KOPT-K1 (cell line): Measurements from ENCODE around the gene OGA.
"Not testable (repeated sequence)": the region's sequence is repeated elsewhere in the genome, so short reads cannot be mapped to it uniquely, and the experiment has no call there.

Experiments
- H3K27ac ChIP-seq: fragments of 200-600 bp; sonication (generic); 2 replicates; pipeline ENCODE4 v1.5.1; 2016; ENCODE audit warnings: antibody characterized with exemption, mild to moderate bottlenecking, low read depth, low read length; ENCODE audit not compliant: poor library complexity, severe bottlenecking
- H3K36me3 ChIP-seq: fragments of 200-600 bp; sonication (generic); 2 replicates; pipeline ENCODE4 v1.5.1; 2017; ENCODE audit warnings: antibody characterized with exemption, mild to moderate bottlenecking, low read length, moderate library complexity; ENCODE audit not compliant: insufficient read depth
- H3K9me3 ChIP-seq: fragments of 200-600 bp; sonication (generic); 2 replicates; pipeline ENCODE4 v1.5.1; 2017; ENCODE audit warnings: antibody characterized with exemption, low read length, mild to moderate bottlenecking; ENCODE audit not compliant: insufficient read depth, poor library complexity, severe bottlenecking

The OGA gene

GRCh38 chr10:101789686-101790085 is 28.6 kb downstream of the OGA start:
- Histone ChIP-seq H3K9me3 (no peaks in the 10 kb centered on the region), H3K27ac (no peak overlapping the region), H3K36me3 (peaks cover 98% of the 10 kb centered on the region)

DNA sequence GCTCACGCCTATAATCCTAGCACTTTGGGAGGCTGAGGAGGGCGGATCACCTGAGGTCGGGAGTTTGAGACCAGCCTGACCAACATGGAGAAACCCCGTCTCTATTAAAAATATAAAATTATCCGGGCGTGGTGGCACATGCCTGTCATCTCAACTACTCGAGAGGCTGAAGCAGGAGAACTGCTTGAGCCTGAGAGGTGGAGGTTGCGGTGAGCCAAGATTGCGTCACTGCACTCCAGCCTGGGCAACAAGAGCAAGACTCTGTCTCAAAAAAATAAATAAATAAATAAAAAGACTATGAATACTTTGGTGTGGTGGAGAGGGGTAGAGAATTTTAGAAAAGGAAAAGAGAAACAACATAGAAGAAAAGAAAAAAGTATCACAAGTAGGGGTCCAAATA is 29.0 kb downstream of the OGA start:
- not testable (repeated sequence) for H3K27ac ChIP-seq, H3K9me3 ChIP-seq
- H3K36me3 ChIP-seq: peaks cover 93% of the 10 kb centered on the region

DNA sequence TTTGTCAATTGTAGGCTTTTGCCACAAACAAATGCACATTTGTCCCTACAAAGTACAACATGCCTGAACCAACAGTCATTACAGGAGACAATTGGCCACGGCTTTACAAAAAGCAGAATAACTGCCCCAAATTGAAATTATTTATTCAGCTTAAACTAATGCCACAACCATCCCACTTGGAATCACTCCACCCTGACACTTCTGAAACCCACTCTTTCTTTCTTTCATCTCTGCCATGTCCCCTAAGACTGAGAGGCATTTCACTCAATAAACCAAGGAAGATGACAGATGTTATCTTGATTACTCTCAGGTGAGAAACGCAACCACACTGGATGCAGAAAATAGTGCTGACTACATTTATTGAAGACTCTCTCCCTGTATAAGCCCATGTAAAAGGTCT is 32.4 kb downstream of the OGA start:
- Histone ChIP-seq H3K27ac (no peak overlapping the region), H3K36me3 (peaks cover 61% of the 10 kb centered on the region), H3K9me3 (no peaks in the 10 kb centered on the region)

- Histone ChIP-seq H3K36me3 (peaks cover 48% of the 10 kb centered on the region), H3K9me3 (no peaks in the 10 kb centered on the region), H3K27ac (no peak overlapping the region)
Measured at GRCh38 chr10:101784558-101784957, 33.7 kb downstream of the OGA start.

DNA sequence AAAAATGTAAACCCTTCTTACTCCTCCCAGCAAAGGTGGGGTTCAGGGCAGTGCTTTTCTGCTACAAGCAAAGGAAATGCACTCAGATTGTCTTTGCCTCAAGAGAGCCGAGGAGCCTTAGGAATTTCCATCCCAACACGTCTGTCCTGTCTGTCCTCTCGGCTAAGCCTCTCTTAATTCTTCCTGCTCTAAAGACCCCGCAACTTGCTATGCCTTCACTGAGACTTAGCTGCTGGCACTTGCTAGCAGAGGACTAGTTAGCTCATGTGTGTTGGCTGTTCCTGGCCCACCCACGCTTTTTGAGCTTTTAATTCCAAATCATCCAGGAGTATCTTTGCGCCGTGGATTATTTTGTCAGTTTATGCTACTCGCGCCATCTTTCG is 34.5 kb downstream of the OGA start:
- H3K9me3 ChIP-seq: no peaks in the 10 kb centered on the region
- peaks cover 40% of the 10 kb centered on the region for H3K36me3 ChIP-seq
- peak overlapping the region; percentile 71 for H3K27ac ChIP-seq

GRCh38 chr10:101782811-101783735 is 35.2 kb downstream of the OGA start, which contains the start of gene NPM3:
Gene NPM3 (minus strand): TSS chr10:101783446. CDS start chr10:101783390, 56 bp downstream.
- peak within 1 kb of the TSS; percentile 71 for H3K27ac ChIP-seq

GRCh38 chr10:101781984-101782810 is 36.0 kb downstream of the OGA start:
- Histone ChIP-seq H3K27ac (peak overlapping the region; percentile 71), H3K36me3 (peaks cover 30% of the 10 kb centered on the region), H3K9me3 (no peaks in the 10 kb centered on the region)

More at GRCh38 chr10:101782811-101783735, 35.2 kb downstream of the OGA start, which contains the start of gene NPM3:
- Histone ChIP-seq H3K9me3 (no peaks in the 10 kb centered on the region), H3K36me3 (peaks cover 33% of the 10 kb centered on the region)

DNA sequence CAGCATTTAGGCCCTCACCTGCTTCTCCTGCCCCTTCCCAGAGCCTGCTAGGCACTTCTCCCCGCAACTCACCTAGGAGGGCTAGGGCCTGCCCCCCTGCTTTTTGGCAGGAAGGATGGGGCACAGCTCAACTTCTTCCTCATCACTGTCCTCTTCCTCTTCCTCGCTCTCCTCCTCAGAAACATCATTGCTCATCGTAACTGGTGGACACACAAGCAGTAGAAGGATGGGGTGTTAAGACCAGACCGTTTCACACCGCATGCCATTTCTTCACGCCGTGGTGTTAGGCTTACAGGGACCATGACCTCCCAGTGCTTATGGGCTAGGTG is 36.6 kb downstream of the OGA start:
- H3K36me3 ChIP-seq: peaks cover 24% of the 10 kb centered on the region

GRCh38 chr10:101780818-101781654 is 37.2 kb downstream of the OGA start:
- H3K36me3 ChIP-seq: peaks cover 18% of the 10 kb centered on the region
- no peak overlapping the region for H3K27ac ChIP-seq
- H3K9me3 ChIP-seq: no peaks in the 10 kb centered on the region

More for the DNA sequence above, 36.6 kb downstream of the OGA start:
- no peaks in the 10 kb centered on the region for H3K9me3 ChIP-seq
- H3K27ac ChIP-seq: no peak overlapping the region

GRCh38 chr10:101780187-101780817 is 37.9 kb downstream of the OGA start:
- Histone ChIP-seq H3K9me3 (no peaks in the 10 kb centered on the region), H3K27ac (no peak overlapping the region), H3K36me3 (peaks cover 11% of the 10 kb centered on the region; the same call in 1 of the 2 replicates)

DNA sequence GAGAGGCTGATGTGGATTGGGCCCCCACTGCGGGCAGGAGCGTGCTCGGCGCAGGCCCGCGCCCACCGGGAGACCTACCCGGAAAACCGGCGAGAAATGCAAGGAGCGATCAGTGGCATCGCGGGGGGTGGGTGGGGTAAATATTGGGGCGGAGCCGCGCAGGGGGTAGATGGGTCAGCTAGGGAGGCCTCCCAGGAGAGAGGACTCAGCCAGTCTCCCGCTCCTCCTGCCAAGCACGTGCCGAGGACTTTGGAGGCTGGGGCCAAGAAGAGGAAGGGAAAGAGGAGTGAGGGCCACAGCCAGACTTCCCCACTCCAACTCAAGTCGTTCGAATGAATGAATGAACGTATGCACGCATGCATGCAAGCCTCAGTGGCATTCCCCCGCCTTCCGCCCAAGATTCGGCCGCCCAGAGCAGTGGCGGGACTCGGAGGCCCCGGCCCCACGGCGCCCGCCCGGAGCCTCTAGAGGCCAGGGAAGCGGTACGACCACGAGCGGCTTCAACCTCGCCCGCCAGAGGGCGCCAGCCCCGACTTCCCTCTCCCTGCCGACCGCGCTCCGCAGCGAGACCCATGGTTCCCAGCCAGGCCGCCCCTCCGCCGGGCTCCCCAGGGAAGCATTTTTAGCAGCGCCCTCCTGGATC is 38.6 kb downstream of the OGA start:
- no peak overlapping the region for H3K27ac ChIP-seq
- H3K9me3 ChIP-seq: no peaks in the 10 kb centered on the region
- peaks cover 5% of the 10 kb centered on the region; the same call in 1 of the 2 replicates for H3K36me3 ChIP-seq

- peaks cover 5% of the 10 kb centered on the region; the same call in 1 of the 2 replicates for H3K36me3 ChIP-seq
- H3K9me3 ChIP-seq: no peaks in the 10 kb centered on the region
- no peak overlapping the region for H3K27ac ChIP-seq
Measured at GRCh38 chr10:101778781-101779543, 39.3 kb downstream of the OGA start.

- H3K9me3 ChIP-seq: no peaks in the 10 kb centered on the region
- no peak overlapping the region for H3K27ac ChIP-seq
- H3K36me3 ChIP-seq: peaks cover 5% of the 10 kb centered on the region; the same call in 1 of the 2 replicates
Measured at GRCh38 chr10:101778151-101778780, 40.0 kb downstream of the OGA start.
